Endothelial cell of umbilical vein (primary cell): Measurements from ENCODE around the gene C19orf44. TPM values are rescaled to one million over a fixed set of nuclear protein-coding genes. Genes with fewer than 3 reads are reported as not detected.

ENCODE experiments used
- BruUV-seq: library from RNA; stranded (reverse); fragments of 400-500 nt; replicated peaks from 2 replicates; lab custom pipeline; 2021; lab: Mats Ljungman, UMichigan
- CTCF ChIA-PET: fragments of 300-600, 350-600 bp; sonication (Branson Sonifier 250); formaldehyde crosslinking; loops from one replicate; lab custom pipeline; 2021; ENCODE audit warnings: antibody characterized with exemption, inconsistent platforms; lab: Charles Lee
- POLR2A ChIA-PET: fragments of 300-600, 350-600 bp; sonication (Branson Sonifier 250); formaldehyde crosslinking; loops from one replicate; lab custom pipeline; 2021; ENCODE audit warnings: antibody characterized with exemption, inconsistent platforms; lab: Charles Lee
- DNase-seq: peaks from one replicate; pipeline ENCODE4 v3.0.0-alpha.2; 2011; ENCODE audit warnings: low read depth, low spot score
- FAIRE-seq: peaks from 2 replicates; lab custom pipeline; 2011; peaks lifted over from hg19 to GRCh38; lab: Jason Lieb, UNC
- H2AFZ ChIP-seq: 2 replicates; pipeline ENCODE4 v1.6.0; 2012; ENCODE audit warnings: low read depth, low read length, control low read depth, inconsistent platforms
- H3K27ac ChIP-seq: 2 replicates; pipeline ENCODE4 v1.5.1; 2011; ENCODE audit warnings: low read depth, mild to moderate bottlenecking, control low read depth, low read length, moderate library complexity; ENCODE audit not compliant: insufficient read depth
- H3K27me3 ChIP-seq, 2 experiments: 2 replicates each; pipeline versions ENCODE4 v1.6.0 to v1.6.1; 2011; ENCODE audit warnings: low read length in 2 of 2, mixed read lengths in 1 of 2; ENCODE audit not compliant: control insufficient read depth in 2 of 2, insufficient read depth in 2 of 2
- H3K36me3 ChIP-seq, 2 experiments: 2 replicates in 1 of 2; 3 replicates in 1 of 2; pipeline ENCODE4 v1.5.1; 2011; ENCODE audit warnings: low read length in 2 of 2, mild to moderate bottlenecking in 1 of 2, moderate library complexity in 1 of 2; ENCODE audit not compliant: control insufficient read depth in 2 of 2, insufficient read depth in 2 of 2; ENCODE audit errors: extremely low read depth in 1 of 2
- H3K4me1 ChIP-seq: 3 replicates; pipeline ENCODE4 v1.5.1; 2011; ENCODE audit warnings: mild to moderate bottlenecking, low read length; ENCODE audit not compliant: control insufficient read depth, insufficient read depth; ENCODE audit errors: extremely low read depth
- H3K4me2 ChIP-seq: 2 replicates; pipeline ENCODE4 v1.6.1; 2011; ENCODE audit warnings: low read length, control low read depth, mixed read lengths; ENCODE audit not compliant: insufficient read depth
- H3K4me3 ChIP-seq, 3 experiments: fragments of 200-600 bp in 1 of 3; sonication (generic), shearing (Covaris generic) in 1 of 3; replicated peaks in 1 of 3; 2 replicates each; pipeline ENCODE4 v1.5.1; 2011 to 2016; ENCODE audit warnings: control low read depth in 3 of 3, low read length in 3 of 3, mild to moderate bottlenecking in 2 of 3, inconsistent platforms in 1 of 3, low read depth in 1 of 3, moderate library complexity in 1 of 3; ENCODE audit not compliant: insufficient read depth in 1 of 3
- H3K79me2 ChIP-seq: 2 replicates; pipeline ENCODE4 v1.6.0; 2012; ENCODE audit warnings: low read length, inconsistent platforms; ENCODE audit not compliant: control insufficient read depth, insufficient read depth
- H3K9ac ChIP-seq: replicated peaks from 2 replicates; pipeline ENCODE3; 2011; ENCODE audit warnings: low read length, control low read depth; ENCODE audit not compliant: insufficient read depth; ENCODE audit errors: extremely low read depth
- H3K9me1 ChIP-seq: replicated peaks from 3 replicates; pipeline ENCODE4 v1.6.0; 2011; ENCODE audit warnings: mild to moderate bottlenecking, low read length; ENCODE audit not compliant: control insufficient read depth, insufficient read depth; ENCODE audit errors: extremely low read depth
- H3K9me3 ChIP-seq: replicated peaks from 2 replicates; pipeline ENCODE4 v1.5.1; 2012; ENCODE audit warnings: low read length, inconsistent platforms; ENCODE audit not compliant: control insufficient read depth, insufficient read depth
- H4K20me1 ChIP-seq: replicated peaks from 2 replicates; pipeline ENCODE3; 2011; ENCODE audit warnings: mild to moderate bottlenecking, low read length; ENCODE audit not compliant: control insufficient read depth, insufficient read depth; ENCODE audit errors: extremely low read depth
- CTCF ChIP-seq, 2 donors: IDR thresholded peaks; 1 replicate in 1 of 2; 2 replicates in 1 of 2; pipeline ENCODE4 v1.5.1; 2011; ENCODE audit warnings: low read length in 2 of 2, mild to moderate bottlenecking in 2 of 2, moderate library complexity in 2 of 2, control low read depth in 1 of 2, inconsistent platforms in 1 of 2, low read depth in 1 of 2; ENCODE audit not compliant: insufficient read depth in 1 of 2; ENCODE audit errors: extremely low read depth in 1 of 2
- EZH2 ChIP-seq: IDR thresholded peaks from 2 replicates; pipeline ENCODE4 v1.6.1; 2012; ENCODE audit warnings: borderline replicate concordance, low read depth, mild to moderate bottlenecking, moderate library complexity, low read length, inconsistent platforms; ENCODE audit not compliant: severe bottlenecking
- FOS ChIP-seq: IDR thresholded peaks from 2 replicates; pipeline ENCODE4 v1.6.1; 2011; ENCODE audit warnings: mild to moderate bottlenecking, low read length, moderate library complexity, borderline replicate concordance; ENCODE audit not compliant: insufficient read depth
- GATA2 ChIP-seq: IDR thresholded peaks from 2 replicates; pipeline ENCODE4 v1.7.0; 2011; ENCODE audit warnings: low read depth, mild to moderate bottlenecking, moderate library complexity, mixed read lengths, low read length; ENCODE audit not compliant: insufficient read length, insufficient read depth
- JUN ChIP-seq: IDR thresholded peaks from 2 replicates; pipeline ENCODE4 v1.6.1; 2011; ENCODE audit warnings: borderline replicate concordance, low read depth; ENCODE audit not compliant: insufficient read length, insufficient read depth
- MAX ChIP-seq: IDR thresholded peaks from 2 replicates; pipeline ENCODE4 v1.6.1; 2011; ENCODE audit not compliant: insufficient read depth, insufficient read length
- MYC ChIP-seq: IDR thresholded peaks from one replicate; pipeline ENCODE4 v1.6.1; 2011; ENCODE audit warnings: mild to moderate bottlenecking, low read depth, low read length
- POLR2A ChIP-seq: IDR thresholded peaks from 2 replicates; pipeline ENCODE4 v1.6.1; 2012; ENCODE audit warnings: low read depth, mild to moderate bottlenecking, control low read depth, low read length
- POLR2AphosphoS5 ChIP-seq: IDR thresholded peaks from 2 replicates; pipeline ENCODE4 v1.6.1; 2012; ENCODE audit warnings: low read depth, mild to moderate bottlenecking, control low read depth, low read length, moderate library complexity; ENCODE audit not compliant: insufficient read depth
- dilution Hi-C: fragments of 300-500 bp; cut with MboI; formaldehyde crosslinking; loops from one replicate; pipeline ENCODE4 v1.15.0; 2019; ENCODE audit warnings: low sequenced_read_pairs; ENCODE audit not compliant: extremely low pct_ligation_motif_present
- intact Hi-C: fragments of 100-400 bp; cut with micrococcal nuclease; formaldehyde crosslinking; loops from one replicate; pipeline ENCODE4 v1.10.0; 2022
- polyA plus RNA-seq, 4 experiments: library from polyadenylated mRNA; depleted of rRNA in 3 of 4; stranded (reverse) in 3 of 4; unstranded in 1 of 4; fragments of >200 nt; gene quantifications; 2 replicates each; pipeline versions ENCODE4 v1.2.1 to v1.2.3, GENCODE V29; 2011 to 2012; ENCODE audit warnings: missing spikeins in 1 of 4
- total RNA-seq: library from RNA; stranded (reverse); gene quantifications from 2 replicates; pipeline ENCODE4 v1.2.3, GENCODE V29; 2021

Gene C19orf44
- total and polyA plus RNA-seq, 2 donors (not counting 3 experiments of a cell fraction or from before 2014, with no cell fraction given), result 3.5 to 4.3 TPM

GRCh38 chr19:16476401-16476800, 19.8 kb upstream of the C19orf44 start:
- Histone ChIP-seq H3K9ac (no peak overlapping the region), H3K79me2 (peaks cover under 1% of the 10 kb centered on the region), H3K27me3 (no peaks in the 10 kb centered on the region), H3K9me1 (no peaks in the 10 kb centered on the region), H3K4me3 (no peak overlapping the region), H3K27ac (no peak overlapping the region), H3K4me2 (no peak overlapping the region), H4K20me1 (no peaks in the 10 kb centered on the region), H3K4me1 (peaks cover 3% of the 10 kb centered on the region), H2AFZ (no peak overlapping the region), H3K9me3 (peaks cover 3% of the 10 kb centered on the region), H3K36me3 (no peaks in the 10 kb centered on the region)
- CTCF ChIA-PET, result interaction anchor here (1.1 kb wide), 1 partner anchor 34 kb away, joined by 3 read pairs; no protein-coding TSS in a partner anchor
- no TSS peak for BruUV-seq
- DNase-seq (no peak), FAIRE-seq (no peak)
- dilution Hi-C loops (no loop called here), intact Hi-C loops (no loop called here)
- POLR2A ChIA-PET, result no interaction called here
- TF ChIP-seq GATA2, result no peak
- TF ChIP-seq POLR2A, result no peak
- no peak for TF ChIP-seq CTCF (IDR thresholded peaks at IDR 0.05; ENCODE audit: extremely low read depth in 1 of 2, insufficient read depth in 1 of 2, low read depth in 1 of 2, low read length in 2 of 2)
- no peak for TF ChIP-seq MAX
- no peak for TF ChIP-seq FOS
- TF ChIP-seq EZH2, result no peak
- TF ChIP-seq JUN, result no peak
- TF ChIP-seq POLR2AphosphoS5, result no peak
- TF ChIP-seq MYC, result no peak
